Vagina (tissue), 2 donors: ENCODE measurements around the gene DPY19L1.
"Not testable (repeated sequence)": the region's sequence is repeated elsewhere in the genome, so short reads cannot be mapped to it uniquely, and the experiment has no call there.

Source experiments
- CTCF ChIP-seq, 3 experiments: fragments of 450-650 bp in 2 of 3; fragments of 200-600 bp in 1 of 3; sonication (generic) in 1 of 3; IDR thresholded peaks; one replicate each; pipeline ENCODE4 v1.5.1; 2017 to 2019; ENCODE audit warnings: antibody characterized with exemption in 3 of 3, mild to moderate bottlenecking in 2 of 3, moderate library complexity in 2 of 3
- POLR2AphosphoS5 ChIP-seq, 2 donors: sonication (generic); formaldehyde crosslinking; IDR thresholded peaks; one replicate each; pipeline ENCODE4 v1.9.0; 2017; ENCODE audit warnings: antibody characterized with exemption in 2 of 2, mild to moderate bottlenecking in 2 of 2, low read depth in 1 of 2; ENCODE audit not compliant: insufficient read depth in 1 of 2

- not testable (repeated sequence) for TF ChIP-seq POLR2AphosphoS5 (IDR thresholded peaks at IDR 0.05; ENCODE audit: insufficient read depth in 1 of 2, low read depth in 1 of 2); CTCF (IDR thresholded peaks at IDR 0.05)
Measured at GRCh38 chr7:35043301-35043700, 6.0 kb upstream of the DPY19L1 start.
